ENCODE measurements around the gene MOB3B.

- TF ChIP-seq HDGF (IDR thresholded peaks at IDR 0.05; ENCODE audit: borderline replicate concordance) = no peak
- no peak for TF ChIP-seq ZNF384 (IDR thresholded peaks at IDR 0.05)
- no peak for TF ChIP-seq FOXK2 (IDR thresholded peaks at IDR 0.05)
- TF ChIP-seq SP1 (IDR thresholded peaks at IDR 0.05) = no peak
- no peak for TF ChIP-seq CTBP1 (IDR thresholded peaks at IDR 0.05; ENCODE audit: borderline replicate concordance)
- TF ChIP-seq FOXM1 (IDR thresholded peaks at IDR 0.05; ENCODE audit: borderline replicate concordance) = no peak
- no peak; the same call in 1 of the 2 replicates for TF ChIP-seq L3MBTL2 (conservative IDR thresholded peaks at IDR 0.05)
- no peak for TF ChIP-seq NFRKB (IDR thresholded peaks at IDR 0.05)
- no peak for TF ChIP-seq FOXA1 (IDR thresholded peaks at IDR 0.05)
- no peak for TF ChIP-seq ARNT (IDR thresholded peaks at IDR 0.05)
These were observed 88.5 kb downstream of the MOB3B start for GRCh38 chr9:27440888-27441740.
